Spleen (tissue), 11 donors: ENCODE measurements around the gene LINC01488. TPM values are rescaled to one million over a fixed set of nuclear protein-coding genes. Genes with fewer than 3 reads are reported as not detected.

Source experiments
- DNase-seq: peaks from one replicate; pipeline ENCODE4 v3.0.0-alpha.2; 2020
- H3K27ac ChIP-seq, 8 donors: fragments of 200-600 bp; sonication (generic) in 7 of 8; 1 replicate in 4 of 8; 2 replicates in 4 of 8; pipeline versions ENCODE4 v1.5.0 to v1.8.0; 2016 to 2021; ENCODE audit warnings: inconsistent platforms in 4 of 8, mild to moderate bottlenecking in 4 of 8, moderate library complexity in 1 of 8
- H3K27me3 ChIP-seq, 7 donors: fragments of 200-600 bp; sonication (generic) in 6 of 7; replicated peaks in 1 of 7; 1 replicate in 4 of 7; 2 replicates in 3 of 7; pipeline versions ENCODE4 v1.5.0 to v1.8.0; 2016 to 2021; ENCODE audit warnings: inconsistent platforms in 3 of 7, mild to moderate bottlenecking in 1 of 7
- H3K36me3 ChIP-seq, 6 donors: fragments of 200-600 bp; sonication (generic) in 5 of 6; 1 replicate in 4 of 6; 2 replicates in 2 of 6; pipeline versions ENCODE4 v1.5.0 to v1.8.0; 2016 to 2021; ENCODE audit warnings: inconsistent platforms in 2 of 6
- H3K4me1 ChIP-seq, 6 donors: fragments of 200-600 bp; sonication (generic) in 5 of 6; 1 replicate in 3 of 6; 2 replicates in 3 of 6; pipeline versions ENCODE4 v1.5.0 to v1.8.0; 2016 to 2021; ENCODE audit warnings: inconsistent platforms in 3 of 6
- H3K4me3 ChIP-seq, 8 donors: fragments of 200-600 bp; sonication (generic) in 7 of 8; 1 replicate in 4 of 8; 2 replicates in 4 of 8; pipeline versions ENCODE4 v1.5.0 to v1.8.0; 2016 to 2021; ENCODE audit warnings: inconsistent platforms in 4 of 8, mild to moderate bottlenecking in 4 of 8, moderate library complexity in 2 of 8
- H3K9me3 ChIP-seq, 8 donors: fragments of 200-600 bp; sonication (generic) in 7 of 8; 1 replicate in 4 of 8; 2 replicates in 4 of 8; pipeline versions ENCODE4 v1.5.0 to v1.8.0; 2016 to 2021; ENCODE audit warnings: inconsistent platforms in 4 of 8
- CTCF ChIP-seq, 11 experiments: fragments of 200-600 bp in 7 of 11; fragments of 450-650 bp in 4 of 11; sonication (generic) in 4 of 11; IDR thresholded peaks in 8 of 11; conservative IDR thresholded peaks in 3 of 11; 1 replicate in 7 of 11; 2 replicates in 4 of 11; pipeline versions ENCODE4 v1.4.0 to v1.8.0; 2016 to 2021; ENCODE audit warnings: antibody characterized with exemption in 11 of 11, inconsistent platforms in 4 of 11, mild to moderate bottlenecking in 1 of 11
- POLR2A ChIP-seq, 3 donors: fragments of 450-650 bp; IDR thresholded peaks; one replicate each; pipeline ENCODE4 v1.5.1; 2017; ENCODE audit warnings: antibody characterized with exemption in 3 of 3, mild to moderate bottlenecking in 1 of 3
- POLR2AphosphoS5 ChIP-seq, 3 donors: sonication (generic); formaldehyde crosslinking; IDR thresholded peaks; one replicate each; pipeline ENCODE4 v1.5.1; 2017; ENCODE audit warnings: antibody characterized with exemption in 3 of 3
- WGBS, 5 donors: extraction: QIAGEN DNeasy Blood & Tissue Kit in 3 of 5; methylation state at CpG; one replicate each; pipeline versions ENCODE4 v1.1.5 to v1.1.7; 2013 to 2018; 5-methylcytosine and 5-hydroxymethylcytosine counted together
- intact Hi-C: fragments of 100-400 bp; cut with DNase I; formaldehyde crosslinking; loops from one replicate; pipeline ENCODE4 v1.15.0; 2023; ENCODE audit warnings: low total_unique reads
- polyA plus RNA-seq, 3 donors: library from polyadenylated mRNA; stranded (reverse); fragments of 200-250 nt; gene quantifications; one replicate each; pipeline ENCODE4 v1.2.1, GENCODE V29; 2013
- total RNA-seq, 7 donors: library from RNA; depleted of rRNA in 3 of 7; stranded (reverse); fragments of >200 nt in 3 of 7; fragmentation: NEBNext Ultra II Directional in 4 of 7; extraction: Animal tissue kit (Norgen Biotek cat#: 25700) in 4 of 7; gene quantifications; one replicate each; pipeline versions ENCODE4 v1.1.0 to v1.2.1, GENCODE V29; 2016 to 2021
- donor health status: healthy with polysubstance abuse.
- donor health status: DM: no; HTN: no; CAD: no; lungs with moderate emphysema.
- donor health status: DM: no; HTN: no; CAD: no.
- donor health status: Bipolar disorder and iron deficiency.
- donor health status: healthy.
- donor health status: DM: no; HTN: no; CAD: no.
- donor health status: DM: yes; HTN: yes; CAD: no.

LINC01488 gene
- total and polyA plus RNA-seq, 10 donors = not detected

DNA sequence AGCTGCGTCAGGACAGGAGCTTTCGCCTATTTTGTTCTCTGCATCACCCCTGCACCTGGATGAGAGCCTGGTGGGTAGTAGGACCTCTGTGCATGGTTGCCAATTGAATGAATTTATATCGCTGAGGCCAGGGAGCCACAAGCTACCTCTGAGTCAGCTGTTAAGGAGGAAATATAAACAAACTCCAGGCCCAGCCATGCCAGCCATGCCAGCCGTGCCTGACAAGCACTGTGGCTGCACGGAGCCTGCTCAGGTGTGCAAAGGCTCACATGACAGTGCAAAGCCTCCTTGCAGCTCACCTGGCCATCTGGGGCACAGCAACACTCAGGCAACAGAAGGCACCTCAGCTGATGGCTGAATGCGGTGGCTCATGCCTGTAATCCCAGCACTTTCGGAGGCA is 33.7 kb upstream of the LINC01488 start:
- H3K4me1 ChIP-seq = peaks cover 28 to 71% (median 52%) of the 10 kb centered on the region in 6 donors
- peaks cover 0 to 27% (median 3%) of the 10 kb centered on the region in 7 donors for H3K27me3 ChIP-seq
- TF ChIP-seq POLR2AphosphoS5 (IDR thresholded peaks at IDR 0.05) (no peak), POLR2A (IDR thresholded peaks at IDR 0.05) (no peak)
- H3K36me3 ChIP-seq = no peaks in the 10 kb centered on the region
- H3K9me3 ChIP-seq = peaks cover 0 to 4% (median 0%) of the 10 kb centered on the region in 8 donors
- intact Hi-C loops = no loop called here
- no peak overlapping the region for H3K4me3 ChIP-seq
- DNase-seq = peak; percentile 66
- 64 to 94% (median 77%) methylated on average over 2 to 7 of the region's 7 CpGs for WGBS, 5 donors
- H3K27ac ChIP-seq = no peak overlapping the region

DNA sequence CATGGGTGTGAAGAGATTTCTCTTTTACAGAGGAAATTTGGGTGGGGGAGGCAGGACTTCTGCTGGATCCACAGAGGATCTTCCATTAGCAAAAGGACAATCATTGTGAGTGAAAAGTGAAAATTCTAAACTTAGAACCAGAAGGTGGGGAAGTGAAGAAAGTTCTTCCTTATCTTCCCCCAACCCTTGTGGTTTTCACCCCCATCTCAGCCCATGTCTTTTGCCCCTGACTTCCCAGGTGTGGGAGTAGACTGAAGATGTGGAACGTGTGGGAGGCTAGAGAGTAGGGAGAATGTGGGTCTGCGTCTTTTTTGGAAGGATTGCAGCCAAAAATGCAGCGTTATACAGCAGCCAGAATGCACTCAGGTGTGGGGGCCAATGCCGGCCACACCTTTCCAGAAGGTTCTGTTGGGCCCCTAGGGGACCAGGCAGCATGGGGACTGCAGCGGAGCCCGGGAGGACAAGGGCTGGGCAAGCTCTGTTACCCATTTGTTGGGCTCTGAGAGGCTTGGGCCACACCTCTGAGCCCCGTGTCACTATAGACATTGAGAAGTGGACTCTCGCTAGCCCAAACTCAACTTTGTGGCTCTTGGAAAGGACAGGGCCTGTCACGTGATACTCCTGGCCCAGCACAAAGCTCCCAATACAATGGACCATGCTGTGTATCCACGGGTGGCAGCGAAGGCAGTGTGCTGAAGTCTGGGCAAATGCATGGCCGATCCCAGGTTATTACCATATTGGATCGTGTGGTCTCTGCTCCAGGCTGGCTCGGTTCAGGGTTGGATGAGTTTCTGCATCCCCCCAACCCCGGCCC is 32.8 kb upstream of the LINC01488 start:
- Histone ChIP-seq H3K4me3 (no peak overlapping the region), H3K27ac (peak overlapping the region in 7 of 8 donors; percentile 40 to 87 (median 81)), H3K27me3 (peaks cover 0 to 27% (median 3%) of the 10 kb centered on the region in 7 donors), H3K36me3 (no peaks in the 10 kb centered on the region), H3K4me1 (peaks cover 25 to 62% (median 43%) of the 10 kb centered on the region in 6 donors), H3K9me3 (peaks cover 0 to 4% (median 0%) of the 10 kb centered on the region in 8 donors)
- DNase-seq = peak; percentile 53
- intact Hi-C loops = no loop called here
- TF ChIP-seq POLR2A (IDR thresholded peaks at IDR 0.05) (no peak), CTCF (IDR thresholded peaks at IDR 0.05 in 8 of 11, conservative IDR thresholded peaks at IDR 0.05 in 3 of 11) (no peak), POLR2AphosphoS5 (IDR thresholded peaks at IDR 0.05) (no peak)
- 56 to 74% (median 67%) methylated on average over 11 to 15 of the region's 15 CpGs for WGBS, 5 donors

- intact Hi-C loops = no loop called here
- peak; percentile 88 for DNase-seq
- no peak overlapping the region for H3K4me3 ChIP-seq
- WGBS, 5 donors = 9 to 18% (median 12%) methylated on average over 13 to 29 of the region's 29 CpGs
- H3K27ac ChIP-seq = peak overlapping the region in 7 of 8 donors; percentile 60 to 87 (median 81)
- H3K36me3 ChIP-seq = no peaks in the 10 kb centered on the region
- peaks cover 0 to 4% (median 0%) of the 10 kb centered on the region in 8 donors for H3K9me3 ChIP-seq
- TF ChIP-seq POLR2AphosphoS5 (IDR thresholded peaks at IDR 0.05) (peak; percentile 77 to 89 (median 86)), POLR2A (IDR thresholded peaks at IDR 0.05) (no peak), CTCF (IDR thresholded peaks at IDR 0.05 in 8 of 11, conservative IDR thresholded peaks at IDR 0.05 in 3 of 11) (no peak)
- H3K4me1 ChIP-seq = peaks cover 18 to 54% (median 34%) of the 10 kb centered on the region in 6 donors
- H3K27me3 ChIP-seq = peaks cover 0 to 24% (median 3%) of the 10 kb centered on the region in 7 donors
These were observed 32.0 kb upstream of the LINC01488 start for GRCh38 chr11:69449320-69450063.

DNA sequence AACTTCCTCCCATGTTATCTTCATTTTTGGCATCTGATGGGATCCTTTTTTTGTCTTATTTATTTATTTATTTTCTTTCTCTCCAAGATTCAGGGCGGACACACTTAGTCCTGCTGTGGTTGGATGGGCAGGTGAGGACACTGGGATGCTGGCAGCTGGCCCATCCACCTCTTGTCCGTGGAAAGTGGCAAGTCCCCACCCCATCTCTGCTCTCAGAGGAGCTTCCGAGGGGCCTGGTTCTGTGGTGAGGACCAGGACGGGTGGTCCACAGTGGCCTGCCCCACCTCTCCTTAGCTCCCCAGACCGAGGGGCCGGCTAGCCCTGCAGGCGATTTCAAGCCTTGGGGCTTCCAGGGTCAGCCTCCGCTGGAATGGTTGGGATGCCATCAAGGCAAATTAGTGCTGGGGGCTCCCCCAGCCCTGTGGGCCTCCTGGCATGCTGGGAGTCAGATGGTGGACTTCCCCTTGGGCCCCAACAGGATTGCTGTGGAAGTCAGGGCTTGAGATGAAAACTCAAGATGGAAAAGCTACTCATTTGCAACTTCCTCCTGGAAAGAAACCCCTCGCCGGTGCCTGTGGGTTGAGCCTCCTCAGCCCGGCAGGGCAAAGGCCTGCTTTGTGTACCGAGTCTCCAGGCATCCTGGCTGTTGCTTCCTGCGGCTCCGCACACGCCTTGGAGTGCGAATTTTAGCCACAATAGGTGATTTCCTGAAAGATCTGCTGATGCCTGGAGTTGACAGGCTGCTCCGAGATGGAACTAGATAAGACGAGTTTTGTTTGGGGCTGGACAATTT is 31.2 kb upstream of the LINC01488 start:
- no peak for DNase-seq
- H3K9me3 ChIP-seq = peaks cover 0 to 4% (median 0%) of the 10 kb centered on the region in 8 donors
- no peaks in the 10 kb centered on the region for H3K36me3 ChIP-seq
- 39 to 61% (median 53%) methylated on average over 17 to 18 of the region's 18 CpGs for WGBS, 5 donors
- peaks cover 14 to 47% (median 29%) of the 10 kb centered on the region in 6 donors for H3K4me1 ChIP-seq
- H3K4me3 ChIP-seq = no peak overlapping the region
- intact Hi-C loops = no loop called here
- TF ChIP-seq POLR2A (IDR thresholded peaks at IDR 0.05) (no peak), POLR2AphosphoS5 (IDR thresholded peaks at IDR 0.05) (peak; percentile 30 to 75 (median 36))
- peaks cover 0 to 24% (median 3%) of the 10 kb centered on the region in 7 donors for H3K27me3 ChIP-seq
- H3K27ac ChIP-seq = peak overlapping the region; percentile 57 to 87 (median 79)
